CD4-positive, alpha-beta T cell treated with Interleukin-21 for 1 hour (primary cell): ENCODE results near the gene PLCL1.

Experiments used
- DNase-seq: peaks from one replicate; pipeline ENCODE4 v3.0.0-alpha.2; 2020

The PLCL1 gene

GRCh38 chr2:197890168-197890567, 85.8 kb downstream of the PLCL1 start:
- no peak for DNase-seq

GRCh38 chr2:197891897-197892442, 87.6 kb downstream of the PLCL1 start:
- DNase-seq, result peak; percentile 26

GRCh38 chr2:197893403-197894177, 89.2 kb downstream of the PLCL1 start:
- DNase-seq, result no peak

GRCh38 chr2:197894751-197895274, 90.4 kb downstream of the PLCL1 start:
- no peak for DNase-seq

GRCh38 chr2:197897960-197898678, 93.7 kb downstream of the PLCL1 start:
- DNase-seq, result no peak

- DNase-seq, result peak; percentile 38
Measured at GRCh38 chr2:197904446-197904845, 100.1 kb downstream of the PLCL1 start.

- no peak for DNase-seq
Measured at GRCh38 chr2:197908156-197908555, 103.8 kb downstream of the PLCL1 start.

GRCh38 chr2:197908990-197909776, 104.8 kb downstream of the PLCL1 start:
- no peak for DNase-seq

- no peak for DNase-seq
Measured at GRCh38 chr2:197911667-197912066, 107.3 kb downstream of the PLCL1 start.

GRCh38 chr2:197913084-197913483, 108.7 kb downstream of the PLCL1 start:
- DNase-seq, result no peak

- DNase-seq, result no peak
Measured at GRCh38 chr2:197914778-197915177, 110.4 kb downstream of the PLCL1 start.

GRCh38 chr2:197915548-197916265, 111.3 kb downstream of the PLCL1 start:
- no peak for DNase-seq

GRCh38 chr2:197919487-197919886, 115.1 kb downstream of the PLCL1 start:
- no peak for DNase-seq

GRCh38 chr2:197920088-197920487, 115.7 kb downstream of the PLCL1 start:
- DNase-seq, result no peak

GRCh38 chr2:197920592-197921201, 116.3 kb downstream of the PLCL1 start:
- no peak for DNase-seq

GRCh38 chr2:197924483-197924882, 120.1 kb downstream of the PLCL1 start:
- no peak for DNase-seq

- no peak for DNase-seq
Measured at GRCh38 chr2:197925204-197925603, 120.8 kb downstream of the PLCL1 start.

GRCh38 chr2:197925976-197926375, 121.6 kb downstream of the PLCL1 start:
- no peak for DNase-seq

- no peak for DNase-seq
Measured at GRCh38 chr2:197926673-197927072, 122.3 kb downstream of the PLCL1 start.

GRCh38 chr2:197927994-197928393, 123.6 kb downstream of the PLCL1 start:
- no peak for DNase-seq

- no peak for DNase-seq
Measured at GRCh38 chr2:197929008-197929885, 124.9 kb downstream of the PLCL1 start.
